GM18909 (cell line): ENCODE results near the gene CDRT4.

Experiments used
- ATAC-seq: cut with Tn5 transposase; IDR thresholded peaks from one replicate; pipeline ENCODE4 v1.9.1; 2021; ENCODE audit warnings: mild to moderate bottlenecking; ENCODE audit not compliant: unreplicated experiment, poor library complexity

The CDRT4 gene

DNA sequence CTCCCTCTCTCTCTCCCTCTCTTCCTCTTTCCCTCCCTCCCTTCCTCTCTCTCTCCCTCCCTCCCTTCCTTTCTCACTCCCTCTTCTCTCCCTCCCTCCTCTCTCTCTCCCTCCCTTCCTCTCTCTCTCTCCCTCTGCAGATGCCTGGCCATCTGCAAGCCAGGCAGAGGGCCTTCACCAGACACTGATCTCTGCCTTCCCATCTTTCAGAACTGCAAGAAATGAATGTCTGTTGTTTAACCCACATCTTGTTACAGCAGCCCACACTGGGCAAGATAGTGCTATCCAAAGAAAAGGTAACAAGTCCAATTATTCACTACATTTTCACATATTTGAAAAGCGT lies 26.2 kb upstream of the CDRT4 start:
- ATAC-seq, result no peak

DNA sequence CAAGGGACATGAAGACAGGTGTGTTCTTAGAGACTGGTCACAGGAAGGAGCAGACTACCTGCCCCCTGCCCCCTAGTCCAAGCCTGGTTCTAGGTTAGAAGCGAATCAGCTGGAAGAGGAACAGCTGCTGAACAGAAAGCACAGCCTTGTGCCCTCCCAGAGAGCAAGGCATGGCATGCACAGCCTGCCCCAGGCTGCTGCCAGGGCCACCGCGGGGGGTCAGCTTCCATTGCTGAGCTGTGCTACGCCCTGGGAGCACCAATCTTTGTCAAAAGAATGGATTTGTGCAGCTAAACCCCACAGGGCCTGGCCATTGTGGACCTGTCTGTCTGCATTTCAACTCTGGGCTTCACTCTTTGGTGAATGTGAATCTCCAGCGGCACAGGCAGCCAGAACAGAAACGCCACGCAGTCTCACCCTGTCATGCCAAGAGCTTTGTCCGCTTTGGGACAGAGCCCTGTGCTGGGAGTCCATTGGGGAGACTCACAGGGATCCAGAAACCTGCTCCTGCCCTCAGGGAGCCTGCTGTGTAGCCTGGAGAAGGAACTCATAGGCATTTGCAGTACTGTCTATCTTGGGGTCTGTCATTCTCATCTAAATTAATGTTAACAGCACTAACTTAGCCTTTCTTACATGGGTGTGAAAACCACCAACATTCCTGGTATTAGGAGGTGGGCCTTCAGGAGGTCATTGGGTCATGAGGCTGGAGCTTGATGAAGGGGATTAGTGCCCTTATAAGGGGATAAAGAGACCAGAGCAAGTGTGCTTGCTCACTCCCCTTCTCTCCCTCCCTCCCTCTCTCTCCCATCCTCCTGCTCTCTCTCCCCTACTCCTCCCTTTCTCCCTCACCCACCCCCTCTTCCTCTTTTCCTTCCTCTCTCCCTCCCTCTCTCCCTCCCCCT lies 25.6 kb upstream of the CDRT4 start:
- no peak for ATAC-seq

DNA sequence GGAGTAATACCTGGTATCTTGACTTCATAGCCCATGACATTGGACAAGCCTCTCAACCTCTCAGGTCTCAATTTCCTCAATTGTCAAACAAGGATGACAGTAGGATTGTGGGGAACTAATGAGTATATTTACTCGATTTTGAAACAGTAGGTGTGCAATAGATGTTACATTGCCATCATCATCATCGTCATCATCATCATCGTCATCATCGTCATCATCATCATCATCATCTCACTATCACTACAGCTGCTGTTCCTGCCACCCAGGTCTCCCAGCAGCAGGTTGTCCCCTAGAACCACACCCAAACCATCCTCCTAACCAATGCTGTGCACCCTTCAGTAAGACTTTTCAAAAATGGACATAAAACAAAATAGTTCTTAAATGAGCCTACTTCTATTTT lies 24.8 kb upstream of the CDRT4 start:
- ATAC-seq, result no peak

DNA sequence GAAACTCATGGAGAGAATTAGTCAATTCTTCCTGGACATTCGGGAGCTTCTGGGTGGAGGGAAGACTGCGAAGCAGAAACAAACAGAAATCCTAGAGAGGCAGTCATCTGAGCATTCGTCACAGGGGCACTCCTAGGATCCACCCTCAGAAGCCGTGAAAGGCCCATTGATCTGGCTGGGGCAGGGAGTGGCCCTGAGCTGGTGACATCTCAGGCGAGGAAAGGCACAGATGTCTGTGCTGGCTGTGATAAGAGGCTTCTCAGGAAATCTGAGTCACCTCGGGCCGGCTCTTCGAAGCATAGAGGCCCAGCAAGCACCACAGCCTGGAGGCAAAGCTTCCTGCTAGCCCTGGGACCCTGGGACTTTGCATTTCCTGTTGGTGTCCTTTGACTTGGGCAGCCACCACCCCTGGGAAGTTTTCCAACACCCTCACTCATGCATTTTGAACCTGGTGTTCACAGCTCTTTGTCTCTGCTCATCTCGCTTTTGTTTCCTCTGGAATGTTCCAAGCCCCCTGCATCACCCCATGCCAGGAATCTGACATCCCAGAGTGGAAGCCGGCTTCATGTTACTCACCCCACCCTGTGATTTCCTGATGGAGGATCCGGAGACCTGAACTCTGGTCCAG lies 23.3 kb upstream of the CDRT4 start:
- ATAC-seq, result no peak

DNA sequence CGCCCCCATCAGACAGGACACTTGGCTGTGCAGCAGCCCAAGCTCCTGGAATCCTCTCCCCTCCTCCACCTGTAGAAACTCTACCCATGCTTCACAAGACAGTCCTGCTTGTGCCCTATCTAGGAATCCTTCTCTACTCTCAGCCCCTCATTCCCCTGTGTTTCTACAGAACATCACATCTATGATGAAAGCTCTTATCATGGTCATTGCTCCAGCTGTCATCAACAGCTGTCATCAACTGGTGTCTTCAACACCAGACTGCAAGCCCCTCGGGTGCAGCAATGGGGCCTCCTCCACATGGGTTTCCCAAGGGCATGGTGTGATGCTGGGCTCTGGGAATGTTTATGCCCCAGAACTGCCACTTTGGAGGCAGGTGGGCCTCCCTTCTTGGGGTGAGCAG lies 21.1 kb upstream of the CDRT4 start:
- ATAC-seq, result no peak

DNA sequence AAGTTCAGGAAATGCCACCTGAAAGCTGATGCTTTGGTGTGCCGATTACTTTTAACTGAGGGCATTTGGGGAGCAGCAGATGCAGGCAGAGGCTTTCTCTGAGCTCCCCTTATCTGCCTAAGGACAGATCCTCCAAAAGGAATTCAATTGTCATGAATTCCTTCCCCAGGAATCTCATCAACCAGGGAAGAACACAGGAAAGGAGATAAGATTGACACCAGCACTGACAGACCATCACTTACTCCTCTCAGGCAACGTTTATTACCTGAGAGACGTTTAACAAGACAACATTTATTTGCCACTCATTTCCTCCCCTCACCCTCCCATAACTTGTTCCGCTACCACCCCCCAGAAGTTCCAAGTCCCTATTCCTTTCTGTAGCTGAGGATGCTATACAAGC lies 17.6 kb upstream of the CDRT4 start:
- ATAC-seq, result no peak

DNA sequence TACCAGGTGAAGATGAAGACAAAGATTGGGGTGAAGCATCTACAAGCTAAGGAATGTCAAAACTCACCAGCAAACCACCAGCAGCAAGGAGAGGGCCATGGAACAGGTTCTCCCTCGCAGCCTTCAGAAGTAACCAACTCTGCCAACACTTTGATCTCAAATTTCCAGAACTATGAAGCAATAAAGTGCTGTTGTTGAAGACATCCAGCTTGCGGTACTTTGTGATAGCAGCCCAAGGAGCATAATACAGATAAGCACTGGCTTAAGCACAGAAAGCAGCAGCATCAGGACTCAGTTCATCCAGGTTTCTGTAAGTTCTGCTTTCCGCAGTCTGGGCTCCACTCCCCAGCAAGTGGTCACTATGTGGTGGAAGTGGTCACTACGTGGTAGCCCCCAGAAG lies 16.0 kb upstream of the CDRT4 start:
- no peak for ATAC-seq

DNA sequence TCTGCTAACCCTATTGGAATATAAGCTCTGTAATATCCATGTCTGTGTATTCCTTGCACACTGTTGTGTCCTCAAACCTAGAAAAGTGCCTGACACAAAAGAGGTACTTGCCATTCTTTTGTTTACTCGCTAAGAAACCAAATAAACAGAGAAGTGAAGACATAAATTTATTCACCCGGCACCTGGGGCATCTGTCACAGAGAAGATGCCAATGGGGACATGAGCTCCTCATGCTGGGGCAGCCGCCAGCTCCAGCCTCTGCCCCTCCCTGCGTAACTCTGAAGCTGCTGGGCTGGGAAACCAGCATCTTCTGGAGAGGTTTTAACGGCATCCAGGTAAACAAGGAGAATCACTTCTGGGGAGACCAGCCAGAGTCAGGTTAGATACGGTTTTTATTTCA lies 15.1 kb upstream of the CDRT4 start:
- no peak for ATAC-seq

DNA sequence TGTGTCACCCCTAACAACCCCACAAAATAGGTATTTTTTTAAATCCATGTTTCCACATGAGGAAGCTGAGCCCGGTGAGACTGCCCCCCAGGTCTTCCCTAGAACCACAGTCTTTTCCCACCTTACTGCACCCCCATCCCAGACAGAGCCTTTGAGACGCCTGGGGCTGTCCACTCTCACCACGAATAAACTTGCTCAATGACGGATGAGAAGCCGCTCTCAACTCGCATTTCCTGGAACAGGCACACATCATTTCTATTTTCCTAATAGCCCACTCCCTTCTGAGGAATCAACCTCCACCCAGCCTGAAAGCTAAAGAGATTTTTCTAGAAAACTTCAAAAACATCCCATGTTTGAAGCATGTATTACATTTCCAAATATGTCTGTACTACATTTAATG lies 14.1 kb upstream of the CDRT4 start:
- no peak for ATAC-seq

DNA sequence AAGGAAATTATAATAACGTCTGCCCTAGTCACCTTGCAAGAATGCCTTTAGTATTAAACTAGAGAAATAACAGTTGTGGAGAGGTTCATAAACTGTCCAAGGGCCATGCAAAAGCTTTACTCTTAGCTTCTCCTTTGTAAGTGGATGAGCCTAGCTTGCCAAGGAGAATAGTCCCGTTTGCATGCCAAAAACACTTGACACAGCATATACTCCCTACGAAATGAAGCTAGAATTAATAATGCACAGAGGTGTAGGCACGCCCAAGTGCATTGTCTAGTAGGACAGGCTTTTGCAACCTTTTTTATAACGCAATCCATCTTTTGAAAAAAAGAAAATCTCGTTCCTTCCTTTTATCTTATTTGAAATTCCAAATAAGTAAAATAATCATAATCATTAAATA lies 12.8 kb upstream of the CDRT4 start:
- no peak for ATAC-seq

DNA sequence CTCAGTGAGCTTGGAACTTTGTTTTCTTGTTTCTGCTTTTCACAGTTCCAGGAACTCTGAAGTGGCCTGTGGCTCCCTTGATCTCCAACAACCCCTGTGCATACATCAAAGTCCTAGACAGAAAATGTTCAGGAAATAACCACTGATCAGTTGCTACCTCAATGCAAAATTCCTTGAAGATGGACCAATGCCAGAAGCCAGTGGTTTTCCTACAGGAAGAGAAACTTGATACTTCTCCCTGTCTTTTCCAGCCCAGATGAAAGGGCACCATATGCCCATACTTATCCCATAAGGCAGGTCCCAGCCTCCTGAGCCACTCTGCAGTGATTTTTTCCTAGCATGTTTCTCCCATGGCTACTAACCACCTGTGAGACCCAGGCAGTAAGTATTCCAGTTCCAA lies 12.3 kb upstream of the CDRT4 start:
- ATAC-seq, result no peak

DNA sequence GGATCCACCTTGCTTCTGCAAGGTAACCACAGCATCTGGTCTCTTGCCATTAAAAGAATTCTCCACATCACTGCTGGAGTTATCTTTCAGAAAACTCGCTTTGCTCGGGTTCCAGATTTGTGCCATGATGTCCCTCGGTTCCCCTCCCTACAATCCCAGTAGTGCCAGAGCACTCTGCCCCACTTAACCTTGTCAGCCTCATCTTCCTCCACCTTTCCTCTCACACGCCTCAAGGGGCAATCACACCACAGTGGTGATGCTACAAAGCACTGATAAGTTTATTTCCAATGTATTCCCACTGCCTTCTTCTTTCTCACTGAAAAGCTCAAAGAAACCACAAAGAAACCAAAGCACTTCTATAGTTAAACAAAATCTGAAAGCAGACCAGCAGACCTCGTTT lies 11.4 kb upstream of the CDRT4 start:
- ATAC-seq, result no peak

DNA sequence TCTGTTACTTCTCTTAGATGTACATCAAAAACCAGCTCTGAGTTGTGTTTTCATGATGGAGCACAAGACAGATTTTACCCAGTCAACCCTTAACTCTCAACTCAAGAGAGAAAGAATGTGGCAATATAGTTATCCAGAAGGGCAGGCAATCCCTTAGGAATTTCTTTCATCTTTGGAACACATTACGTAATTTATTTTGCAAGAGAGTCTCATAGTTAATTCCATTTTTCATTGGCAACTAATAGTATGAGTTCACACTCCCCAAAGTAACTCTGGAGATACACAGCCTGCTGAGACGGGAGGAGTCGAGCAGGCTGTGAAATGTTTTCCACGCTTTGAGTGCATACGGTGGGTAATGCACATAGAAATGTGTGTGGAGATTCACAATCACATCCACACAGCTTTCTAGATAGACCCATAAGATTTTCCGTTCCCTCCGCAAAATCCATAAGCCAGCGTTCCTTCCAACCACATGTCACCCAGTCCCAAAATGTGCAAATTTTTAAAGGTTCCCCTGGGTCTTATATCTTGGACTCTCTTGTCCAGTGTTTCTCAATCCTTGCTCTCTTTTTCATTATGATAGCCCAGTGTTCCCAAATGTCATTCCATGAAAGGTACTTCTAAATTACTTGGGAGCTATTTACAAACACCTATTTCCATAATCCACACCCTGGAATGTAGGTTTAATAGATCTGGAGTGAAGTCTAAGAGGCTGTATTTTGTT lies 8.4 kb upstream of the CDRT4 start:
- ATAC-seq, result no peak

DNA sequence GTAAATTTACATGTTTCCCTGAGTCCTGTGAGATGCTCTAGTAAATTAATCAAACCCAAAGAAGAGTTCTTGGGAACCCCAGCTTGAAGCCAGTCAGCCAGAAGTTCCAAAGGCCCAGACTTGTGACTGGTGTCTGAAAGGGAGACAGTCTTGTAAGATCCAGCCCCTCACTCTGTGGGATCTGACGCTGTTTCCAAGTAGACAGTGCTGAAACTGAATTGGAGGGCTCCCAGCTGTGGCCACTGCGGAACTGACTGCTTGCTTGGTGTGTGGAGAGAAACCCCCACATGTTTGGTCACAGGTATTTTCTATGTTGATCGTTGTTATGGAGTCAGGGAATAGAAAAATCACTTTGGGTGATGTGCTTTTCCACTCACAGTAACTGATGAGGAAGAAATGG lies 5.5 kb upstream of the CDRT4 start:
- no peak for ATAC-seq

DNA sequence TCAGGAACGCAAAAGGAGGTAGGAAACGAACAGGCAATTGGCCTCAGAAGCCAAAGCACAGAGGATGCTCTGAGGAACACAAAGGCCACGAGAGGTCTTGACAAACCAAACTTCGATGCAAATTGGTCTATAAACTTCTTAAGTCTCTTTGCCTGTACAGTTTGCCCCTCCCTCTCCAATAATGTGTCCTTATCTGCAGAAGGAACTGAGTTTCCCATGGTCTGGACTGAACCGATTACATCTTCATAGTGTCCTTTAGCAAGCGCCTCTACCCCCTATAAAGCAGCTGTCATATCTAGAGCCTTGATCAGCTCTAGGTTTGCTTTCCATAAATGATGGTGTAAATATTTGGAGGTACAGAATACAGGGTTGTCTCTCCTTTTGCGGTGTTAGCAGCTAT lies 3.1 kb upstream of the CDRT4 start:
- no peak for ATAC-seq

DNA sequence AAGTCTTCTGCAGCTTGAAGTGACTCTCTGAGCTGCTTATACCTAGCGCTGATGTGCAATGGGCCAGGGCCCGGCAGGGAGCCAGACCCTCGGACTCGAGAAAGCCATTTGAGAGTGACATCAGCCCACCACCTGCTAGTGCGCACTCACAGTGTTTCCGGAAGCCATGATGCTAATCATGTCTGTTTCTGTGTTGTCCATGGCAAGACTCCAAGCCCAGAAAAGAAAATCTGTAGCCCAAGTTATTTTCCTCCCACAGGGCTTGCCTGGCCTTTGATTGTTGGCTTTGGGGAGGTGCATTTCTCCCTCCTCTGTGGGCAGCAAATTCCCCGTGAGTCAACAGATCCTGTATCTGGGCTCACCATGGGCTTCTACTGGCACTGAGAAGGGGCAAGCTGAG lies 1.8 kb upstream of the CDRT4 start:
- ATAC-seq, result no peak

DNA sequence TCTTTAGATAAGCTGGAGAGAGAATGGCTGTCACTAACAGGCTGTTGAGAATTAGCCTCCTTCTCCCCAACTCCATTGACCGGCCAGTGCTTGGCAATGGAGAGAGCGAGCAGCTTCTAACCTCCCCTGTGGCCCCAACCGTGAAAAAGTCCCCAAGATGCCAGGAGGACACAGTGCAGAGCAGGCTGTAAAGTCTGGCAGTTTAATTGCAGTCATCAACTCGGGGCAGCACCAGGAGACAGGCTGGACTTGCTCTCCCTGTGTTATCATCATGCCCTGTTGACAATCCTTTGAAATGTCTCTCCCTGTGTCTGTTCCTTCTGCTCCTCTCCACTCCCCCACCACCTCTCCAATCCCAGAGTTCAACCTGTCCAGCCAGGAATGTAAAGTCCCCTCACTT lies 705 bp upstream of the CDRT4 start:
- ATAC-seq, result no peak

DNA sequence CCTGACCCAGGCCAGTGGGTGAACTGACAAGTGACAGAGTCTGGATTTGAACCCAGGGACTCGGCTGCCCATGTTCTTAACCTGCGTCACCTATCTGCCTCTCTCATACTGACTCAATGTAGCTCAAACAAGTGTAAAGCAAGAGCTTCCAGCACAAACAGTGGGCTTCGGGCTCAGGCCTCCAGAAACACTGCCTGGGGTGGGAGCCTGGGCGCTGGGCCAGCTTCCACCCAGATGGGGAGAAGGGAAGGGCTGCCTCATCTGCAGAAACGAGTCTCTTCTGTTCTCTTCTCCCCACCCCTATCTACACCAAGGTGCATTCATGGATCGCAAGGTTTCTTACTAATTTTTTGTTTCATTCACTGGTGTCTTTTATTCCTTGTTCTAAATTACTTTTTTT lies 1.3 kb downstream of the CDRT4 start:
- ATAC-seq, result no peak

DNA sequence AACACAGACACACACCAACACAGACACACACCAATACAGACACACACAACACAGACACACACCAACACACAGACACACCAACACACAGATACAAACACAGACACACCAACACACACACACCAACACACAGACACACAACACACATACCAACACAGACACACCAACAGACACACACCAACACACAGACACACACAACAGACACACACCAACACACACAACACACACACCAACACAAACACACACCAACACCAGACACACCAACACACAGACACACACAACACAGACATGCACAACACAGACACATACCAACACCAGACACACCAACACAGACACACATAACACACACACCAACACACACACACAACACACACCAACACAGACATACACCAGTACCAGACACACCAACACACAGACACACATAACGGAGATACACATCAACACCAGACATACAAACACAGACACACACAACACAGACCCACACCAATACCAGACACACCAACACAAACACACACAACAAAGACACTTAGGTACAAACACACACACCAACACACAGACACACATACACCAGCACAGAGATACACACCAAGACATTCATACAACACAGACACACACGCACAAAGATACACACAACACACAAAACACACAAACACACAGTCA lies 2.2 kb downstream of the CDRT4 start:
- ATAC-seq, result no peak

DNA sequence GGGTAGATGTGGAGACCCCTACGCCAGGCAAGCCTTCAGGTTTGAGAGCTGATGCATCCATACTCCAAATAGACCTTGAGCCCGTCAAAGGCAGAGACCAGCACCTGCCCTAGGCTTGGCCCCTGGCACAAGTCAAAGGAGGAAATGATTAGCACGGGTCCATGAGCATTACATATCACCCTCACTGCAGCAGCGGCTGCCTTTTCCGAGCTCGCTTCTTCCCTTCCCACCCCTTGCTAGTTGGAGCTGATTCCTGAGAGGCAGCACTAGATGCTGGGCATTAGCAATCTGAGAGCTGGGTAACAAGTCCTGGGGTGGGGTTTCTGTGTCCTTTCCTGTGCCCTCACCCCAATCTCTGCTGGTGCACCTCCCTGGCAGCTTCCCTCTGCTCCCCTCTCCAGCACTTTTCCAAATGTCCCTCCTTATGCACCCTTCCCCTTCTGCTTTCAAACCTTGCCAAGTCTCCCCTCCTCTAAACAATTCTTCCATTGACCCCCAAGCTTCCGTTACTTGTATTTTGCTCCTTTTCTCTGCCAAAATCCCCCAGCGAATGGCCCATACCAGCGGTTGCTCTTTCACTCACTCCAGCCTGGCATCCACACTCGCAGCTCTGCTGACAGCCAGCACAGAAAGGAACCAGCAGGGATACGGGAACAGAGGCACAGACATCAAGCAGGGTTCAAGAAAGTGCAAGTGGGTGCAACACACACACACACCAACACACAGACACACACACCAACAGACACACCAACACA lies 3.0 kb downstream of the CDRT4 start:
- ATAC-seq, result no peak
